Activated T-cell treated with anti-CD3 and anti-CD28 coated beads, Interleukin-2, amount 50 U/mL, for 1 hour (primary cell): Measurements from ENCODE around the gene CHMP4B.
"Not testable (repeated sequence)": the region's sequence is repeated elsewhere in the genome, so short reads cannot be mapped to it uniquely, and the experiment has no call there.

Experiments used
- DNase-seq: peaks from one replicate; pipeline ENCODE4 v3.0.0-alpha.2; 2020

The CHMP4B gene

DNA sequence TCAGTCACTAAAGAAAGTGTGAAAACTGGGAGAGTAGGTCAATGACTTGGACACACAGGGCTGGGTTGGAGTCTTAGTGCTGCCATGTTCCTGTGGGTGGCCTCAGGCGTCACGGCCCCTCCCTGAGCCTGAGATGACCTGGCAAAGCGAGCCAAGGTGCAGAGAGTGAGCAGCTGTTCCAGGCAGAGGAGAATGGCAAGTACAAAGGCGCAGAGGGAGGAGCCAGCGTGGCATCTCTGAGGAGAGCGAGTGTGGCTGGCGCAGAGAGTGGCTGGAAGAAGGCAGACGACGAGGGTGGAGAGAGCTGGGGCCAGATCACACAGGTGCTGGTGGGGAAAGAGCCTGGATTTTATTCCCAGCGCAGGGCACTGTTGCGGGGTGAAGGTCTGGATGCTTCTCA lies 20.6 kb upstream of the CHMP4B start:
- DNase-seq, result no peak

DNA sequence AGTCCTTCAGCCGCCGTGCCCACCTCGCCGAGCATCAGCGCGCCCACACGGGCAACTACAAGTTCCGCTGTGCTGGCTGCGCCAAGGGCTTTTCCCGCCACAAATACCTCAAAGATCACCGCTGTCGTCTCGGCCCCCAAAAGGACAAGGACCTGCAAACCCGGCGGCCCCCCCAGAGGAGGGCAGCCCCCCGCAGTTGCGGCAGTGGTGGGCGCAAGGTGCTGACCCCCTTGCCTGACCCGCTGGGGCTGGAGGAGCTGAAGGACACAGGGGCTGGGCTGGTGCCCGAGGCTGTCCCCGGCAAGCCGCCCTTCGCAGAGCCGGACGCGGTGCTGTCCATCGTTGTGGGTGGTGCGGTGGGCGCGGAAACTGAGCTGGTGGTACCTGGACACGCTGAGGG lies 20.1 kb upstream of the CHMP4B start:
- no peak for DNase-seq

DNA sequence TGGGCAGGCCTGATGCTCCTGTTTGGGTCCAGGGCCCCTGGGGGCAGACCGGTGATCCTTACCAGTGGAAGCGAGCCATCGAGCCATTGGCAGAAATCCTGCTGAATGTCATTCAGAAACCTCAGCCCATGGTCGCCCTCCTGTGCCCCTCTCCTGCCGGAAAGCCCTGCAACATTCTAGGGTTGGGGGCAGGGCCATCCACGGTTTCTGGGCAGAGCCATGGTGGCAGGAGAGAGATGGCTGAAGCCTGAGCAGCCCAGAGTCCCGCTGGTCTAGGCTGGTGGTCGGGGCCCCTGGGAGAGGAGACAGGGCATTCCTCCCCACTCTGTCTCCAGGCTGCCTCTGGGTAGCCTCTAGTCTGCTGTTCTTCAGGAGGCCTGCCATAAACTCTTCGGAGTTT lies 19.6 kb upstream of the CHMP4B start:
- DNase-seq, result no peak

DNA sequence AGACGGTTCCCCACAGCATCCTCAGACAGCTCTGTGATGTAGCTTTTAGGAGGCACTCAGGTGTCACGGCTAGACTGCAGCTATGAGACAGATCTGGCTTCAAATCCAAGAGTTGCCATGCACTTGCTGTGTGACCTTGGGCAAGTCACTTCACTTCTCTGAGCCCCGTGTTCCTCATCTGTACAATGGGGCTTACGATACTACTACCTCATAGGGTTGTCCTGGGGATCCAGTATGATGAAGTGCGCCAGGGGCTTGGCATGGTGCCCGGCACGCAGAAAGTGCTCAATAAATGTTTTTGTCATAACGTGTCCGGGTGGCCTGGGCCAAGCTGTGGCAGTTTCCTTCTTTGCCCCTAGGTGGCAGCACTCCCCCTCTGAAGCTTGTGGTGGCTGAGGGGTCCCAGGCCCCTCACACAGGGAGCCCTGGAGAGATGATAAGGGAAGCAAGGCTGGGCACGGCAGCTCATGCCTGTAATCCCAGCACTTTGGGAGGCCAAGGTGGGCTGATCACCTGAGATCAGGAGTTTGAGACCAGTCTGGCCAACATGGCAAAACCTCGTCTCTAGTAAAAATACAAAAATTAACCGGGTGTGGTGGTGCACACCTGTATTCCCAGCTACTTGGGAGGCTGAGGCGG lies 19.1 kb upstream of the CHMP4B start:
- DNase-seq, result peak; percentile 65

DNA sequence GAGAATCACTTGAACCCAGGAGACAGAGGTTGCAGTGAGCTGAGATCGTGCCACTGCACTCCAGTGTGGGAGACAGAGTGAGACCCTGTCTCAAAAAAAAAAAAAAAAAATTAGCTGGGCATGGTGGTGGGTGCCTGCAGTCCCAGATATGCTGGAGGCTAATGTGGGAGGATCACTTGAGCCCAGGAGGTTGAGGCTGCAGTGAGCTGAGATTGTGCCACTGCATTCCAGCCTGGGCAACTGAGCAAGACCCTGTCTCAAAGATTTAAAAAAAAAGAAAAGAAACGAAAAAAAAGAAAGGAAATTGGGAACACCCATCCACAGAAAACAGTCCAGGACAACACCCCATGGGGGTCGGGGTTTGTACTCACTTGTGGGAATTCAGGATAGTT lies 18.6 kb upstream of the CHMP4B start:
- not testable (repeated sequence) for DNase-seq

DNA sequence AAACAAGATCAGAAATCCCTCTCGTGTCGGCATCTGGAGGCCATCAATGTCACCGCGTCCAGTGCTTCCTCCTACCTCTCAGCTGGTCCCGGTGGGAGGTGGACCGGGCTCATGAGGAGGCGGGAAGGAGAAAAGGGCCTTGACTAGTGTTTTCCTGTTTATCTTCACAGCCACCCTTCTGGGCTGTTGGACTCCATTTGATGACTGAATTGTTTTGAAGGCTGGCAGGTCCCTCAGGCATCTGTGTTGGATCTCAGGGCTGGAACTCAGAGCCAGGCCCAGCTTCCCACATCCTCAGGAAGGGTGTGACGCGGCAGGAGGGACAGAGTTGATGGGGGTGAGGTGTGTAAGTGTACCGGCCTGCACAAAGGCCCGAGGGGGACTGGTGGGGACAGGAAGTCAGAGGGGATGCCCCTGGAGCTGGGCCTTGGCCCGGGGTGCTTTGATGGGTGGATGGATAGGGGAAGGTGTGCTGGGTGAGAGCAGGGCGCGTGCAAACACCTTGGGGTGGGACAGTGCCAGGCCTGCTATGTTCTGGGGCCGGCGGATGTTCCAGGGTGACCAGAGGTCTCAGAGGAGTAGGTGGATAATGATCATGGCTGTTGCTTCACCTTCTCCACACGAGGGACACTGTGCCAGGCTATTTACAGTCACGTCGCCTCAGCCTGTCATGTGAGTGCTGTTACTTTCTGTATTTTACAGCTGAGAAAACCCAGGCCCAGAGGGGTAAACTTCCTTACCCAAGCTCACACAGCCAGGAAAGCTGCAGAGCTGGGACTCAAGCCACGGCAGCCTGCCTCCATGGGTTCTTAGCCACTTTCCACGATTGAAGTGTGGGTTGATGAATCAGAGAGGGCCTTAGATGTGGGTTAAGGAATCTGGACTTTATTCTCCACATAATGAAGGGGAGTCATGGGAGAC lies 17.9 kb upstream of the CHMP4B start:
- DNase-seq, result no peak

DNA sequence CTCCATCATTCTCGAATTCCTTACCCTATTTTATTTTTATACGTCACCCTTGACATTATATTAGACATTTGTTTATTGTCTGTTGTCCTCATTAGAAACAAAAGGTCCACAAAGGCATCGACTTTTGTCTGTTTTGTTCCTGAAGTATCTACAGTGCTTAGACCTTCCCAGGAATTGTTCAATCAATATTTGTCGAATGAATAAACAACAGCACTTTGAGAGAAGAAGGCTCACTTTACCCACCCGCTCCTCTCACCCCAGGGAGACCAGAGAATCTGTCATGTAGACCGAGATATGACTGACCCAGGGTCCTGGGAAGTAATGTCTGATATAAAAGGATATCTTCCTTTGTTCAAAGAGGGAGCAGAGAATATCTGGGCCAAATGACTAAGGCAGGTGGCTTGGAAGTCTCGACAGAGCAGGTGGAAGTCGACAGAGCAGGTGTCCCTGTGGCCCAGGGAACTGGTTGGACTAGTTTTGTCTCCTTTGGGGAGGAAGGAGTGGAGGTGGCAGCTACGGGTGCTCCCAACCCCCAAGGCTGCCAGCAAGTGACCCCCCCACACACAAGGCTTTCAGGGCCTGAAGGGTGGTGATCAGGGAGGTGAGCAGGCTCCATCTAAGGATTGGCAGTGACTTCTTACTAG lies 14.8 kb upstream of the CHMP4B start:
- DNase-seq, result no peak

DNA sequence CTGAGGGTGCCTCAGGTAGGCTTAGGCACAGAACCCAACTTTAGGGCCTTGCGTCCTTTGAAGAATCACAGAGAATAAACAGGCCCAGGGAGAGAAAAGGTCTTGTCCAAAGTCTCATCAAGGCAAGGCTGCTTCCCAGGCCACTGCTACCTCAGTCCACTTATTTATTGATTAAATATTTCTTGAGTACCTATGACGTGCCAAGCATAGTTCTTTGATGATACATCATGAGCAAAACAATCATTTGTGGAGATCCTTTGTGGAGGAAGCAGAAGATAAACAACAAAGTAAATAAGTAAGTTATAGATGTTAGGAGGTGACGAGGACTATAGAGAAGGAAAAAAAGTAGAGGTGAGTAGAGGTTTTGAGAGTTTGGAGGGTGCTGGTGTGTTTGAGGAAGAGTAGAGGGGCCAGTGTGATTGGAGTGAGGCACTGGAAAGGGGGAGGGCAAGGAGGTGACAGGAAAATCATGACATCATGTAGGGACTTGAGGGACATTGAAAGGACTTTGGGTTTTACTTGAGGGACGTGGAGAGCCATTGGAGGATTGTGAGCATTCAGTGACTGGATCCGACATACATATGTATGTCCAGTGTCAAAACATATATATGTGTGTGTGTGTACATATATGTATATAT lies 14.1 kb upstream of the CHMP4B start:
- DNase-seq, result no peak

DNA sequence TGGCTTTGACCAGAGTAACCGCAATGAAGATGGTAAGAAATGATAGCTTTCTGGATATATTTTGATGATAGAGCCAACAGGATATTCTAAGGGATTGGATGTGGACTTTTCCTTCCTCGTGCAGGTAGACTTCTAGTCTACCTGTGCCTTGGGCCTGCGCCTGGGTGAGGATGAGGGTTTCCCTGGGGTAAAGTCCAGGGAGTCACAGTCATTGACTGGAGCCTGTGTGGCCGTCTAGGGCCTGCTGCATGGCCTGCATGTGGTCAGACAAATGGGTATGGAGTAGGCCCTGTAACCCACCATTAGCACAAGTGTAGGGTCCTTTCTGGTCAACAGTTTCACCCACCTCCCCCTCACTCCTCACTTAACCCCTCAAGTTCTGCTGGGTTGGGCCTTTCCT lies 12.7 kb upstream of the CHMP4B start:
- DNase-seq, result no peak

DNA sequence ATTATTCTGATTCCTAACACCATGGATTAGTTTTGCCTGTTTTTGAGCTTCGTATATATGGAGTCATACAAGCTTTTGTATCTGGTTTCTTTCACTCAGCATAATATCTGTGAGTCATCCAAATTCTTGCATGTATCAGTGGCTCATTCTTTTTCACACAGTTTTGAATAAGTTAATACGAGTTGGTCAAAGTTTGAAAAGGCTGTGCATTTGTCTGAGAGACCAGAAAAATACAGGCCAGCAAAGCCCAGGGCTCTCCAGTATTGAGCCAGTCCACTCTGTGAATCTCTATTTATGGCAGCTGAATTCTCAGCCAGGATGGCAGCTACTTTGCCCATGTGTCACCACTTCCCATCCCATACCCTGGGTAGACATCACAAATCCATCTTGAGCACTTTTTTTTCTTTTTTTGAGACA lies 7.2 kb upstream of the CHMP4B start:
- no peak for DNase-seq

DNA sequence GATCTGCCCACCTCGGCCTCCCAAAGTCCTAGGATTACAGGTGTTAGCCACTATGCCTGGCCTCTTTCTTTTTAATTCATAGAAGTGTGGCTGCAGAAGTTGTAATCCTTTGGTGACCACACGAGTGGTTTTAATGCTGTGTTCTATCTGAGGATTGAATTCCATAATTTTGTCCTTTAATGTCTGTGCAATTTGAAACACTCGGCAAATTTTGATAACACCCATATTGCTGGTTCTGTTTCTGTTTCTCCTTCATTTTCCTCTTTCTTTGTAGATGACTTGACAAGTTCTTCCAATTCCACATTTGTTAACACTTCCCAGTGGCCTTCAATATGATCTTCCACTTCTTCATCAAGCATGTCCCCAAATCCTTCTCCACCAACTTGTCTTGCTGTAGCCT lies 2.8 kb upstream of the CHMP4B start:
- DNase-seq, result no peak

DNA sequence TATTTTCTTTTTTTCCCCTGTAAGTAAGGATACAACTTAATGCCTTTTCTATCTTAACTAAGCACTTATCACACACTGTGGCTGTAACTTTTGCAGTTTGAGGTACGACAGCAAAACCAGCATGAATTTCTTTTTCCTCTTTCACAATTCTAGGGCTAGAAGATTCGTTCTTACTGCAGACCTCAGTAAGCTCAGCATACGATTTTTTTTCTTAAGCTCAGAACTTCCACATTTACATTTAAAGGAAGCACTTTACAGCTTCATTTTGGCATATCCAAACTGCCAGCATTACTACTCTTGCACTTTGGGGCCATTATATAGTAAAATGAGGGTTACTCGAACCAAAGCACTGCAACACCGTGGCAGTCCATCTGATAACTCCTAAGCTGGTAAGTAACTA lies 889 bp upstream of the CHMP4B start:
- DNase-seq, result no peak

DNA sequence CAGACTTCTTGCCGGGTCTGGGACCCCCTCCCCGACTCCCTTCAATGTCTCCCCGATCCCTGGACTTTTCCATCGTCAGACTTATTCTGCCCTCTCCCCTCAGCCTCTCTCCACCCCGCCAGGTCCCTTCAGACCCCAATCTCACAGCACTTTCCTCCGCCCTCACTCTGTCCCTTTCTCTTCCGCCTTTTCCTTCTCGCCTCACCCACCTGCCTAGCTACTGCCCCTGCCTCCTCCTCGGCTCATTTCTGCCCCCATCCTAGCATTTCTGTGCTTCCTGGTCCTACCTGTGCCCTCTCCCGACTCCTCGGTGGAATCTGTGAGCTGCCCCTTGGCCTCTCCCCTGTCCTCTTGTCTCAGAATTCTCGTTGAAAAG lies 616 bp downstream of the CHMP4B start:
- peak; percentile 39 for DNase-seq

DNA sequence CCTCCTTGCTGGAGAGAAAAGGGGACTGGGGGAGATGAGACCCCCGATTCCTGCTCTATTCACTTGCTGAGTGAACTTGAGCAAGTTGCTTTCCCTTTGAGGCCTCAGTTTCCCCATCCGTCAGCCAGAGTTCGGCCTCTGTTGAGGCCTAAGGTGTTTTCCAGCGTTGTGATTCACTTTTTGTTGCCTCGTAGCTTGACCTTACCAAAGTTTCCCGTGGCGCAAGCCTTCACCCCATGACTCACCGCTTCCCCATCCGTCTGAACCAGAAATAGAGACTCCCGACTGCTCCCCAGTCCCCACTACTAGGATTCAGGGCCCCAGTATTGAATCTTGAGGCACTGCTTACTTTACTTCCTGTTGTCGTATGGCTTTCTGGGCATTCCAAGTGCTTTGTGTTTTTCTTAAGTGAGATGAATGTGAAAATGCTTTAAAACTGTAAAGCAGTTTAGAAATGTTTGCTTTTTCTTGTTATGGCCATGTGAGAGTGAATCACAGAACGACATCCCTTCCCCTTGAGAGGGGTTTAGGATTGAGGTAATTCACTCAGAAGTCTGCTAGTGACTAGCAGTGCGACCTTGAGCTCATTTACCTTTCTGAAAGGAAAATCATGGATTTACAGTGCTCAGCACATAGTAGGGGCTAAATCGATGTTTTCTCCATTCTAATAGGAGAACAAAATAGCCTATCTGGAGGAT lies 1.2 kb downstream of the CHMP4B start:
- peak; percentile 45 for DNase-seq

DNA sequence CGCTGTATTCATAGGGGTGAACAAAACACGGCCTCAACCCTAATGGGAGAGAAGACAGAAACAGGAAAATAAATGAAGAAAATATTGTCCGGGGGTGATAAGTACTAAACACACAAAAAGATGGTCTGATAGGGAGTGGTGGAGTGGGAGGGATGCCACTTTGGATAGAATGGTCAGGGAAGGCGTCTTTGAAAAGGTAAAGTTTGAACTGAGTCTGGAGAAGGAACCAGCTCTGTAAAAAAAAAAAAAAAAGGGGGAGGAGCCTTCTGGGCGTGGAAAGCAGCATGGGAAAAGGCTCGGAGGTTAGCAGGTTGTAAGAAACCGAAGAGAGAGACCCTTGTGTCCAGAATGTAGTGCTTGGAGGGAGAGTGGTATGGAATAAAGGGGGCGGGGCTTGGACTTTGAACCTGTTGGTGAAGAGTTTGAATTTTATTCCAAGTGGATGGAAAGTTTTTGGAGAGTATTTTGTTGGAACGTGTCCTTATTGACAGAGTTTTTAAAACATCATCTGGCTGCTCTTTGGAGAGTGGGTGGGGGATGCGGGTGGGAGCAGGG lies 1.8 kb downstream of the CHMP4B start:
- DNase-seq, result no peak

DNA sequence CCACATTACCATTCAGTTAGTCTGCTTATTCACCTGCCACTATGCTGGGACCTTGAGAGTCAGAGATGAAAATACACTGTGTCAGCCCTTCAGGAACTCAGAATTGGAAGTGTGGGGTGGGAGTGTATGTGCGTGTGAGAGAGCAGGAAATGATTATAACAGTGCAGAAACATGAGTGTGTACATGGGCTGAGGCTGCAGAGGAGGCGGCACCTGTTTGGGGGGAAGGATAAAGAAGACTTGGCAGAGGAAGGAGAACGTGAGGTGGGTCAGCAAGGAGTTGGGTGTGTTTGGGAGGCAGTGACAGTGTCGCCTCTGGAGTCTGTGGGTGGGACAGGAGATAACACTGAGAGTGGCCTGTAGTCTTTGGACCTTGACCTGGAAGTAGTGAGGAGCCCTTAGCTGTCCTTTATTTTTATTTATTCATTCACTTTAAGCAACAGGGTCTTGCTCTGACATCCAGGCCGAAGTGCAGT lies 3.1 kb downstream of the CHMP4B start:
- DNase-seq, result no peak

DNA sequence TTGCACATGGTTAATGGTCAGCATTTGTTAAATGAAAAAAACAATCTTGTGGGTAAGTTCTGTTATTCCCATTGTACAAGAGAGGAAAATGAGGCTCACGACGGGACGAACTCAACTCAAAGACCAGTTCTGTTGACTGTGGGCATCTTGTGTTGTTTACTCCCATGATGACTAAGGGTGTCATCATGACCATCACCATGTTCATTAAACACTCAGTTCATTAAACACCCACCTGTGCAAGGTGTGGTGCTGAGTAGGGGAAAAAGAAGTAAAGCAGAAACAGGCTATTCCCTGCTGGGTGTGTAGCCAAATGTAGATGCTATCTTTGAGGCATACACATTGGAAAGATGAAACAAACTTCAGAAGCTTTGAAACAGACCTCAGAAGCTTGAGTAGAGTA lies 4.5 kb downstream of the CHMP4B start:
- DNase-seq, result no peak

DNA sequence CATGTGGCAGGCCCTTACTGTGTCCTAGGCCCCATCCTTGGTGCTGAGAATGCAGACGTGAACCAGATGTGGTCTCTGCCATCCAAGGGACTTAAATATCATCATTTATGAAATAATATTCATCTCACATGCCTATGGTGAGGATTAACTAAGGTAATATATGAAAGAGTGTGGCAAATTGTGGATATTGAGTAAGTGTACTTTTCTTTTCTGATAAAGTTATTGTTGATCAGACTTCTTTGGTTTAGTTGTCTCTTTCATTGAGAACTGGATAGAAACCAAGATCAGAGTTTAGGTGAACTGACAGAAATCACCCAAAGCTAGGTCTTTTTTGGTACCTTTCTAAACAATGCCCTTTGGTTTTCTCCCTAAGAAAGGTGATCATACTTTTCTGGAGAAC lies 5.0 kb downstream of the CHMP4B start:
- DNase-seq, result no peak

DNA sequence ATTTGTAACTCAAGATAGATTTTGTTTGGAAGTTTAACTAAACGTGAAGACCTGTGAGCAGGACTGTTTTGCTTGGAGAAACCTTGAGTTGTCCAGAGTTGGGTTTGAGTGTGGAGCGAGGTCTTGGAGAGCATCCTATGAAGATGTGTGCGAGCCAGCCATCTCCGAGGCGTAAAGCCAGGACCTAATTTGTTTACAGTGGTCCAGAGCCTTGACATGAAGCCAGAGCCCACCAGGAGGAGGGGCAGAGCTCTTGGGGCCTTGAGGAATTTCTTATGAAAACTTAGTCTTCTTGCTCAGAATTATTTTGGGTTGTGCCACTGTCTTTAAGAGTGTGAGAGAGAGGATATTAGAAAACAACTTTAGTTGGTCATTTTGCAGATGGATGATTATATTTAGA lies 6.3 kb downstream of the CHMP4B start:
- DNase-seq, result no peak

DNA sequence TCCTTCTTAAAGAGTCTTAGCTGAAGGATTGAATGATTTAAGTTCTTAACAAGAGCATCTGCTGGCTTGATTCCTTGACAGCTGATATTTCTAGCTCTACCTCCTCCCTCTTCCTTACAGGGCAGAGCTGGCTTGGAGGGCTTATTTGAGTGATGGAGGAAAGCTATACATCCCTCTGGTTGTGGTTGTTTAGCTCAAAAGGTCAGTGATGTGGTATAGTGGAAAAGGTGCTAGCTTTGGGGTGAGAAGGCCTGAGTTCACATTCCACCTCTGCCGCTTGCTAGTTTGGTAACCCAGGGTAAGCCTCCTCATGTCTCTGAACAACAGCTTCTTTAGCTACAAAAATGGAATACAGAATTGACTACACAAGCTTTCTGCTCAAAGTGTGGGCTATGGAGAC lies 8.3 kb downstream of the CHMP4B start:
- no peak for DNase-seq

DNA sequence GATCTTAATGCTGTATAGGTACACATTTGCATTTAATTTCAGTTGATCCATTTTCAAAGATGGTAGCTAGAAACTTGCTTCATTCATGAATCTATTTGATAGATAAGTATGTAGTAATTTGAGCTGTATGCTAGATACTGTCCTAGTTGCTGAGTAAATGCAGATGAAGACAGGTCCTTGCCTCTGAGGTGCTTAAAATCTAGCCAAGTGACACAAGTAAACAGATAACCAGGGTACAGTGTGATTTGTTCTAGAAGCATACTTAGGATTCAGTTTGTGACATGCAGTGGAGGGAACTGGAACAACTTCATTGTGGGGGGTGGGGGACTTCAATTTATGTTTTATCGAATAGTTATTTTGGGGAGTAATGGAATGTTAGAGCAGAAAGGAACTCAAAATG lies 9.2 kb downstream of the CHMP4B start:
- no peak for DNase-seq

DNA sequence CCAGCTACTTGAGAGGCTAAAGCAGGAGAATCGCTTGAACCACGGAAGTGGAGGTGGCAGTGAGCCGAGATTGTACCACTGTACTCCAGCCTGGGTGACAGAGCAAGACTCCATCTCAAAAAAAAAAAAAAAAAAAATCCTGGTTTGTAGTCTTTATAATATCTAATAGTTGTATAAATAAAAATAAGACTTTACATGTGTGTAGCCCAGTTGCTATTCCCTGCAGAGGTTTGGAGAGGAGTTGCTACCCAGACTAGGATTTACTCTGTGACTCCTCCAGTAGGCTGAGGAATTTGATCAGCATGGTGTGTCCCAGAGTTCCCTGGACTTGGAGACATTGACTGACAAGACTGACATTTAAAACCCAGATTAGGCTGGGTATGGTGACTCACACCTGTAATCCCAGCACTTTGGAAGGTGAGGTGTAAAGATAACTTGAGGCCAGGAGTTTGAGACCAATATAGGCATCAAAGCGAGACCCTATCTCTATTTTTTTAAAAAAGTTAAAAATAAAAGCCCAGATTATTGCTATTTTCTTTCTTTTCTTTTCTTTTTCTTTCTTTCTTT lies 10.2 kb downstream of the CHMP4B start:
- DNase-seq, result no peak
